A549 (cell line): ENCODE measurements around the gene MAGEA8. TPM values are rescaled to one million over a fixed set of nuclear protein-coding genes. Genes with fewer than 3 reads are reported as not detected.
"Not testable (repeated sequence)": the region's sequence is repeated elsewhere in the genome, so short reads cannot be mapped to it uniquely, and the experiment has no call there.

Experiments
- ATAC-seq, 2 experiments: fragments of 200-7000 bp in 1 of 2; fragments of >200 bp in 1 of 2; cut with Nextera tagmentation in 1 of 2; cut with Tn5 transposase in 1 of 2; 3 replicates each; pipeline versions ENCODE4 v1.8.0 to v1.9.1; 2018 to 2020; ENCODE audit warnings: mild to moderate bottlenecking in 1 of 2, moderate library complexity in 1 of 2
- CTCF ChIA-PET: fragments of 300-600 bp; sonication (Branson Sonifier 250); formaldehyde crosslinking; extraction: SDS; loops from one replicate; lab custom pipeline; 2021; ENCODE audit warnings: antibody characterized with exemption, inconsistent platforms; lab: Yijun Ruan, JAX
- POLR2A ChIA-PET: fragments of 350-600 bp; formaldehyde crosslinking; extraction: SDS; loops from one replicate; lab custom pipeline; 2021; ENCODE audit warnings: antibody characterized with exemption, inconsistent platforms; lab: Yijun Ruan, JAX
- DNase-seq, 2 experiments: peaks; one replicate each; pipeline versions ENCODE4 v3.0.0 to v3.0.0-alpha.2; 2011 to 2016; ENCODE audit warnings: low read depth in 1 of 2, low spot score in 1 of 2
- FAIRE-seq: peaks from 2 replicates; lab custom pipeline; 2011; peaks lifted over from hg19 to GRCh38; lab: Jason Lieb, UNC
- H3K27ac ChIP-seq, 2 experiments: fragments of >200 bp; sonication (Bioruptor Twin); formaldehyde crosslinking; 3 replicates each; pipeline ENCODE4 v1.5.1; 2016 to 2017
- H3K4me1 ChIP-seq: fragments of >200 bp; sonication (Bioruptor Twin); formaldehyde crosslinking; 3 replicates; pipeline ENCODE4 v1.6.1; 2016
- H3K4me2 ChIP-seq: fragments of >200 bp; sonication (Bioruptor Twin); formaldehyde crosslinking; 3 replicates; pipeline ENCODE4 v1.6.1; 2016
- H3K4me3 ChIP-seq: fragments of >200 bp; sonication (Bioruptor Twin); formaldehyde crosslinking; 3 replicates; pipeline ENCODE4 v1.5.1; 2016
- H3K9me3 ChIP-seq: fragments of >200 bp; sonication (Bioruptor Twin); formaldehyde crosslinking; 3 replicates; pipeline ENCODE4 v1.6.1; 2016
- CHD2 ChIP-seq: fragments of 150-350 bp; IDR thresholded peaks from 2 replicates; pipeline ENCODE4 v1.6.1; 2014; ENCODE audit warnings: low read length; ENCODE audit not compliant: partially characterized antibody
- CHD4 ChIP-seq: fragments of 200-600 bp; sonication (generic); IDR thresholded peaks from 2 replicates; pipeline ENCODE4 v1.6.1; 2016; ENCODE audit warnings: antibody characterized with exemption, mild to moderate bottlenecking, borderline replicate concordance
- CTCF ChIP-seq: fragments of >200 bp; sonication (Bioruptor Twin); formaldehyde crosslinking; IDR thresholded peaks from 3 replicates; pipeline ENCODE4 v1.5.1; 2016
- EHF ChIP-seq: fragments of 250-450 bp; sonication (Bioruptor Pico); IDR thresholded peaks from 2 replicates; pipeline ENCODE4 v1.5.0; 2020; ENCODE audit warnings: mild to moderate bottlenecking
- FOSL2 ChIP-seq, 2 experiments: fragments of 450-650 bp in 1 of 2; fragments of >200 bp in 1 of 2; sonication (Bioruptor Twin) in 1 of 2; formaldehyde crosslinking; IDR thresholded peaks; 2 replicates each; pipeline versions ENCODE4 v1.5.0 to v1.6.1; 2016 to 2020; ENCODE audit warnings: mild to moderate bottlenecking in 1 of 2, moderate library complexity in 1 of 2
- GATA3 ChIP-seq: IDR thresholded peaks from 2 replicates; pipeline ENCODE4 v1.6.1; 2012; ENCODE audit warnings: borderline replicate concordance
- HMGXB4 ChIP-seq: fragments of 250-450 bp; sonication (Bioruptor Pico); IDR thresholded peaks from 2 replicates; pipeline ENCODE4 v1.5.0; 2021; ENCODE audit warnings: mild to moderate bottlenecking, moderate library complexity, borderline replicate concordance
- MAFK ChIP-seq: fragments of 450-650 bp; IDR thresholded peaks from 2 replicates; pipeline ENCODE4 v1.6.1; 2014; ENCODE audit not compliant: partially characterized antibody
- MAX ChIP-seq: IDR thresholded peaks from 2 replicates; pipeline ENCODE4 v1.6.1; 2012
- NR3C1 ChIP-seq: fragments of >200 bp; sonication (Bioruptor Twin); formaldehyde crosslinking; IDR thresholded peaks from 3 replicates; pipeline ENCODE4 v1.6.1; 2017
- POLR2A ChIP-seq: IDR thresholded peaks from 2 replicates; pipeline ENCODE4 v1.6.1; 2012; ENCODE audit warnings: mild to moderate bottlenecking, low read length
- RAD21 ChIP-seq, 2 experiments: fragments of >200 bp in 1 of 2; sonication (Bioruptor Twin) in 1 of 2; formaldehyde crosslinking in 1 of 2; IDR thresholded peaks in 1 of 2; conservative IDR thresholded peaks in 1 of 2; 2 replicates in 1 of 2; 3 replicates in 1 of 2; pipeline ENCODE4 v1.6.1; 2012 to 2018; ENCODE audit warnings: inconsistent platforms in 1 of 2
- RCOR1 ChIP-seq: fragments of 150-350 bp; IDR thresholded peaks from 2 replicates; pipeline ENCODE4 v1.6.1; 2014; ENCODE audit warnings: antibody characterized with exemption, low read length, low read depth
- RNF2 ChIP-seq: fragments of 200-600 bp; sonication (generic); IDR thresholded peaks from 2 replicates; pipeline ENCODE4 v1.6.1; 2016; ENCODE audit warnings: low read depth, mild to moderate bottlenecking, antibody characterized with exemption, moderate library complexity, borderline replicate concordance
- TP53 ChIP-seq: fragments of 250-450 bp; sonication (Bioruptor Pico); IDR thresholded peaks from 2 replicates; pipeline ENCODE4 v1.5.0; 2021; ENCODE audit warnings: mild to moderate bottlenecking, moderate library complexity
- ZFP36 ChIP-seq: fragments of 450-650 bp; IDR thresholded peaks from 2 replicates; pipeline ENCODE4 v1.6.1; 2014; ENCODE audit warnings: borderline replicate concordance; ENCODE audit not compliant: partially characterized antibody
- WGBS: methylation state at CpG from one replicate; pipeline ENCODE4 v1.1.6; 2017; ENCODE audit errors: missing lambda C conversion rate; 5-methylcytosine and 5-hydroxymethylcytosine counted together
- polyA plus RNA-seq, 4 experiments: library from polyadenylated mRNA; depleted of rRNA in 3 of 4; stranded (reverse); fragments of >200 nt; fragmentation: RNase III in 1 of 4; extraction: RNeasy Plus Mini Kit Qiagen cat#74134 plus additional on column Dnase treatment in 1 of 4; gene quantifications; 2 replicates in 3 of 4; 3 replicates in 1 of 4; pipeline ENCODE4 v1.2.3, GENCODE V29; 2011 to 2017

MAGEA8 gene
- polyA plus RNA-seq, 2 of the 4 experiments (the other 2 are of a cell fraction): not detected

- ATAC-seq: peak; percentile 90 to 93
- TF ChIP-seq RAD21 (conservative IDR thresholded peaks at IDR 0.05 in 1 of 2, IDR thresholded peaks at IDR 0.05 in 1 of 2): peak in 1 of 2 experiments; percentile 47; a peak in 2 of 5 replicates
- TF ChIP-seq RCOR1: no peak
- peak; percentile 22; the same call in 1 of the 3 replicates for TF ChIP-seq CTCF
- Histone ChIP-seq H3K9me3 (no peaks in the 10 kb centered on the region), H3K4me3 (no peak overlapping the region), H3K4me1 (no peaks in the 10 kb centered on the region), H3K27ac (no peak overlapping the region), H3K4me2 (no peak overlapping the region)
- ChIA-PET CTCF (interaction anchor here (1.0 kb wide), 1 partner anchor 12 kb away, joined by 3 read pairs; no protein-coding TSS in a partner anchor), POLR2A (no interaction called here)
- 8% methylated on average over 3 of the region's 3 CpGs for WGBS
- peak in 1 of 2 experiments; percentile 9 for DNase-seq
- peak; percentile 28 for FAIRE-seq
Observed at GRCh38 chrX:149871940-149872339, 9.0 kb upstream of the MAGEA8 start.

- TF ChIP-seq MAX (no peak), POLR2A (no peak), HMGXB4 (CRISPR knock-in tag) (no peak), RAD21 (conservative IDR thresholded peaks at IDR 0.05 in 1 of 2, IDR thresholded peaks at IDR 0.05 in 1 of 2) (no peak), NR3C1 (no peak), GATA3 (no peak), EHF (CRISPR knock-in tag) (no peak), CTCF (no peak)
- TF ChIP-seq, all 56 proteins: peak for 0
- ChIA-PET CTCF (no interaction called here), POLR2A (no interaction called here)
- no peaks in the 10 kb centered on the region; the same call in 2 of the 3 replicates for H3K4me1 ChIP-seq
- no peak for ATAC-seq
- H3K9me3 ChIP-seq: no peaks in the 10 kb centered on the region
- H3K27ac ChIP-seq: no peak overlapping the region
- no peak for FAIRE-seq
- H3K4me2 ChIP-seq: no peak overlapping the region; the same call in 2 of the 3 replicates
- 60% methylated on average over 1 of the region's 1 CpG for WGBS
- no peak for DNase-seq
- no peak overlapping the region for H3K4me3 ChIP-seq
Observed at GRCh38 chrX:149877157-149877556, 3.8 kb upstream of the MAGEA8 start.

- no peaks in the 10 kb centered on the region; the same call in 2 of the 3 replicates for H3K4me1 ChIP-seq
- ChIA-PET CTCF (no interaction called here), POLR2A (no interaction called here)
- no peak for TF ChIP-seq ZFP36
- no peak for TF ChIP-seq RAD21 (conservative IDR thresholded peaks at IDR 0.05 in 1 of 2, IDR thresholded peaks at IDR 0.05 in 1 of 2)
- TF ChIP-seq FOSL2 (IDR thresholded peaks at IDR 0.05): no peak
- peak; percentile 31; the same call in 1 of the 2 replicates for TF ChIP-seq FOSL2 (CRISPR knock-in tag; IDR thresholded peaks at IDR 0.05)
- TF ChIP-seq TP53 (CRISPR knock-in tag): no peak
- no peak for TF ChIP-seq MAFK
- TF ChIP-seq CHD2: no peak
- TF ChIP-seq CHD4: no peak
- no peak for TF ChIP-seq RNF2
- TF ChIP-seq, all 56 proteins: peak for 1
- H3K27ac ChIP-seq: no peak overlapping the region
- ATAC-seq: no peak
- no peak overlapping the region for H3K4me3 ChIP-seq
- 15% methylated on average over 4 of the region's 4 CpGs for WGBS
- DNase-seq: peak in 1 of 2 experiments; percentile 6
- peak overlapping the region; percentile 10; the same call in 1 of the 3 replicates for H3K4me2 ChIP-seq
- no peaks in the 10 kb centered on the region for H3K9me3 ChIP-seq
- FAIRE-seq: no peak
Observed at GRCh38 chrX:149877636-149878035, 3.3 kb upstream of the MAGEA8 start.

- ATAC-seq, DNase-seq, H3K4me3 ChIP-seq, CTCF ChIA-PET, H3K9me3 ChIP-seq, FAIRE-seq, H3K4me1 ChIP-seq, H3K27ac ChIP-seq, H3K4me2 ChIP-seq, POLR2A ChIA-PET: not testable (repeated sequence)
- WGBS: 30% methylated on average over 1 of the region's 2 CpGs
Observed at GRCh38 chrX:149890828-149891227, 9.8 kb downstream of the MAGEA8 start.
